ENCODE data around the gene GPX4.

The GPX4 gene

DNA sequence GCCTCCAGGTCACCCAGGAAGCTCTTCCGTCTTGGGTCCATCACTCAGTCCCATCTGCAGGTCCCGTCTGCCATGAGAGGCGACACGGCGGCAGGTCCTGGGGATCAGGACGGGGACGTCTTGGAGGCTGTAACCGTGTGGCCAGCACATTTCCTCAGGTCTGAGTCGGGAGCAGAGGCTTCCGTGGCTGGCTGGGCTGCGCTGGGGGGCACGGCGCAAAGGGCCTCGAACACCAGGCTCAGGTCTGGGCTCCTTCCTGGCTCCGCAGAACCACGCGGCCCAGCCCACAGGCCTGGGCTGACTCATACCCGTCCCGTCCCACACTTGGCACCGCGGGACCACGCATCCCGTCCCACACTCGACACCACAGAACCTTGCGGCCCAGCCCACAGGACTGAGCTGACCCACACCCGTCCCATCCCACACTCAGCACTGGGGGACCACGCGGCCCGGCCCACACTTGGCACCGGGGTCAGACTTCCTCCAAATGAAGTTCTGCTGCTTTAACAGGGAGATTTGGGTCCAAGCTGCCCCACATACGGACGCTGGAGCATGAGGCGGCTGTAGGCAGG is 40.1 kb downstream of the GPX4 start:
- H3K36me3 ChIP-seq (ENCODE audit: control insufficient read depth, insufficient read depth, low read length): peaks cover 12% of the 10 kb centered on the region
- no peaks in the 10 kb centered on the region for H3K27me3 ChIP-seq (ENCODE audit: control insufficient read depth, insufficient read depth, low read length)
- H3K9ac ChIP-seq (ENCODE audit: low read length): no peak overlapping the region
- no peak overlapping the region for H3K4me3 ChIP-seq (ENCODE audit: low read length)
- no peaks in the 10 kb centered on the region for H3K4me1 ChIP-seq (ENCODE audit: control insufficient read depth, insufficient read depth, low read length)
- H3K27ac ChIP-seq (ENCODE audit: low read depth, low read length): no peak overlapping the region

DNA sequence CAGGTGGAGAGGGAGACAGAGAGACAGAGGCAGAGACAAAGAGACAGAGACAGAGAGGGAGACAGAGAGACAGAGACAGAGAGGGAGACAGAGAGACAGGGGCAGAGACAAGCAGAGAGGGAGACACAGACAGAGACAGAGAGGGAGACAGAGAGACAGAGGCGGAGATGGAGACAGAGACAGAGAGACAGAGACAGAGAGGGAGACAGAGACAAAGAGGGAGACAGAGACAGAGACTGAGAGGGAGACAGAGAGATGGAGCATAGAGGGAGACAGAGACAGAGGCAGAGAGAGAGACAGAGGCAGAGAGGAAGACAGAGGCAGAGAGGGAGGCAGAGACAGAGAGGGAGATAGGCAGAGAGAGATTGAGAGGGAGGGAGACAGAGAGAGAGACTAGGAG is 40.9 kb downstream of the GPX4 start:
- no peak overlapping the region for H3K4me3 ChIP-seq (ENCODE audit: low read length)
- no peaks in the 10 kb centered on the region for H3K27me3 ChIP-seq (ENCODE audit: control insufficient read depth, insufficient read depth, low read length)
- H3K4me1 ChIP-seq (ENCODE audit: control insufficient read depth, insufficient read depth, low read length): no peaks in the 10 kb centered on the region
- H3K9ac ChIP-seq (ENCODE audit: low read length): no peak overlapping the region
- no peak overlapping the region for H3K27ac ChIP-seq (ENCODE audit: low read depth, low read length)
- H3K36me3 ChIP-seq (ENCODE audit: control insufficient read depth, insufficient read depth, low read length): peaks cover 12% of the 10 kb centered on the region

DNA sequence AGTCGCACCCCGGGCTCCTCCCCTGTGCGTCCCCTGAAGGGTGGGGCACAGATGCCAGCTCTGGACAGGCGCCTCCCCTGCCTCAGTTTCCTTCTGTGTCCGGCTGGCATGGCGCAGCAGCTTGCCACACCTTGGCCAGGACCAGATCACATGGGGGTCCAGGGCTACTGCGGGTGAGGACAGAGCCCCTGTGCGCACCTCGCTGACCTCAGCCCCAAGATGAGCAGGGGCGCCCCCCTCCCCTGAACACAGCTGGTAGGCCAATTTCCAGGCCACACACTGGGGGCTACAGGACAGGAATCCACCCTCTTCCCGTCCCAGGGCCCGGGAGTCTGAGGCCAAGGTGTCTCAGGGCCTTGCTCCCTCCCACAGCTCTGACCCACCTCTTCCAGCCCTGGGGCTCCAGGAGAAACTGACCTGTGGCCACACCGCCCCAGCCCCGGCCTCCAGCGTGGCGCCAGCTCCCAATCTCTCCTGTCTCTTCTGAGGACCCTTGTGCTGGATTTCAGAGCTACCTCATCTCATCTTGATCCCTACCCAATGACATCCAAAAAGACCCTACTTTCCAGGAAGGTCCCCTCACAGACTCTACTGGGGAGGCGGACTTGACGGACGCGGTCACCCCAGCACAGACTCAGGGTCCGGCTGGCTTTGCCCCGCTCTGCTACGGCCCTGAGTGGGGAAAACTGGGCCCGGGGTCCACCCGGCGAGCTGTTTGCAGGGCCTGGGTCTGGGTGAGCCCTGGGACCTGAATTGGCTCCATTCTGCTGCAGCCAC is 42.0 kb downstream of the GPX4 start:
- H3K36me3 ChIP-seq (ENCODE audit: control insufficient read depth, insufficient read depth, low read length): peaks cover 11% of the 10 kb centered on the region
- no peak overlapping the region for H3K4me3 ChIP-seq (ENCODE audit: low read length)
- H3K4me1 ChIP-seq (ENCODE audit: control insufficient read depth, insufficient read depth, low read length): no peaks in the 10 kb centered on the region
- H3K27me3 ChIP-seq (ENCODE audit: control insufficient read depth, insufficient read depth, low read length): no peaks in the 10 kb centered on the region
- no peak overlapping the region for H3K27ac ChIP-seq (ENCODE audit: low read depth, low read length)
- no peak overlapping the region for H3K9ac ChIP-seq (ENCODE audit: low read length)

DNA sequence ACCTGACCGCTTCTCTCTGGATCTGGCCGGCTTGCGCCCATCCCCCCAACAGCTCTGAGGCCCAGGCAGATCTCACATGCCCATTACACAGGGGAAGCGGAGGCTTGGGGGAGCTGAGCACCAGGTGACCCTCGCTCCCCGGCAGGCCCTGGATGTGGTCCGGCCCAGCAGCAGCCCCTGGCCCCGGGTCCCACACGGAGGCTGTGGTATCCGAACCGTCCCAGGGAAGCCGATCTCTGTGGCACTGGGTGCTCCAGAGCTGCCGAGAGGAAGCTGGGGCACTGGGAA is 42.6 kb downstream of the GPX4 start:
- no peak overlapping the region for H3K4me3 ChIP-seq (ENCODE audit: low read length)
- H3K4me1 ChIP-seq (ENCODE audit: control insufficient read depth, insufficient read depth, low read length): no peaks in the 10 kb centered on the region
- H3K27ac ChIP-seq (ENCODE audit: low read depth, low read length): no peak overlapping the region
- H3K27me3 ChIP-seq (ENCODE audit: control insufficient read depth, insufficient read depth, low read length): no peaks in the 10 kb centered on the region
- H3K36me3 ChIP-seq (ENCODE audit: control insufficient read depth, insufficient read depth, low read length): peaks cover 13% of the 10 kb centered on the region
- H3K9ac ChIP-seq (ENCODE audit: low read length): no peak overlapping the region

DNA sequence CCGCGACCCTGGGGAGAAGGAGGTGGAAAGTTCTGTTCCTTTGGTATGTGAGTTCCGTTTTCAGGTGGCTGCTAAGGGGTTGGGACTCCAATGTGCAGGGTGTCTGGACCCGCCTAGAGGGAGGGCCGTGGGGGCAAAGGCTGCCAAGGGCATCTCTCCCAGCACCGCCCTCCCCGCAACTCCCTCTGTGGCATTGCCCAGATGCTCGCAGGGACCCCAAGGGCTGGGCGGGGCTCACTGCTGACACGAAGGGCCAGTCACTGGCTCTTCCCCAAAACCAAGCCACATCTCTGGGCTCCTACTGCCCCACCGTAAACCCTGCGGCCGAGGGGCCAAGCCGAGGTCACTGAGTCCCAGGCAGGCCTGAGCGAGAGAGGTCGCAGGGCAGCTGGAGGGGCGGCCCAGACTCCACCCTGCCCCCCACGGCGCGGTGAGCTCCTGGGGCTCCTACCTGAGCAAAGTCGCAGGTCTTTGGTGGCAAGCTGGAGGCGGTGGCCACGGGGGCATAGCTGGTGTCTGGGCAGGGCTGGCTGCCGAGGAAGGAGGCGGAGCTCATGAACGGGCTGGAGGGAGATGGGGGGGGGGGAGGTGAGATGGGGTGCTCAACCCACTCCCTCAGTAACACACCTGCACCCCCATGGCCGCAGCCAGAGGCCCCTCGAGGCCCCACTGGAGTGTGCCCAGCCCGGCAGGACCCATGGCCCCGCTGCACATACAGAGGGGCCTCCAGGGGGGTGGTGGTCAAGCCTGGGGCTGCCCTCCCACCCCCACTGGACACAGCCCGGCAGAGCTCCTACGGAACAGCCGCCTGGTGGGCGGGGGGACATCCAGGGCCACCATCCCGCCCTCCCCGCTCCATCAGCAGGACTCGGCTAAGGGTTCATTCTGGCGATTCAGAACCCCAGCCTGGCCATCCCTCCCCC is 43.3 kb downstream of the GPX4 start:
- Histone ChIP-seq H3K27ac (ENCODE audit: low read depth, low read length) (no peak overlapping the region), H3K36me3 (ENCODE audit: control insufficient read depth, insufficient read depth, low read length) (peaks cover 14% of the 10 kb centered on the region), H3K27me3 (ENCODE audit: control insufficient read depth, insufficient read depth, low read length) (no peaks in the 10 kb centered on the region), H3K4me1 (ENCODE audit: control insufficient read depth, insufficient read depth, low read length) (no peaks in the 10 kb centered on the region), H3K9ac (ENCODE audit: low read length) (no peak overlapping the region), H3K4me3 (ENCODE audit: low read length) (no peak overlapping the region)

DNA sequence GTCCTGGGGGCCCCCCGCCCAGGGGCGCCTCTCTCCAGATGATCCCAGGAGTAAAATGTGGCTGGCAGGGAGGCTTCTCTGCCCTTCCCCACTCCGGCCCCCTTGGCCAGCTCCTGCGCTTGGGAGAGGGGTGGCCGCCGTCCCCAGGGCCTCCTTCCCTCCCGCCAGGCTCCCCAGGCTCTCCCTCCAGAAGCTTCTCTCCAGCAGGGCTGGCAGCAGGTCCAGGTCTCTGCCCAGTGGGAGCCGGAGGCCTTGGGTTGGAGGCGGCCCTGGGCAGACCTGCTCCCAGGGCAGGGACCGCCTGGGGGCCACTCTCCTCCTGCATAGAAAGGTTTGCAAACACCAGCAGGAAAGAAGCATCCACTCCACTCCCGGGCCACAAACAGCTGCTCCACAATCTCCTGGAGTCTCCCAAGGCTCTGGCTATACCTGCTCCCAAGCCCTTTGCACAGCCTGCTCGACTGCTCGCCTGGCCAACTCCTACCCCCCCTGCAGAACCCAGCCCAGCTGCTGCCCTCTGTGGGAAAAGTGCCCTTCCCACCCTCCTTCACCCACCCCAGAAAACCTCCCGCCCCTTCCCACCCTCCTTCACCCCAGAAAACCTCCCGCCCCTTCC is 44.2 kb downstream of the GPX4 start:
- Histone ChIP-seq H3K4me1 (ENCODE audit: control insufficient read depth, insufficient read depth, low read length) (no peaks in the 10 kb centered on the region), H3K4me3 (ENCODE audit: low read length) (no peak overlapping the region), H3K9ac (ENCODE audit: low read length) (no peak overlapping the region), H3K36me3 (ENCODE audit: control insufficient read depth, insufficient read depth, low read length) (peaks cover 14% of the 10 kb centered on the region), H3K27me3 (ENCODE audit: control insufficient read depth, insufficient read depth, low read length) (no peaks in the 10 kb centered on the region), H3K27ac (ENCODE audit: low read depth, low read length) (no peak overlapping the region)

DNA sequence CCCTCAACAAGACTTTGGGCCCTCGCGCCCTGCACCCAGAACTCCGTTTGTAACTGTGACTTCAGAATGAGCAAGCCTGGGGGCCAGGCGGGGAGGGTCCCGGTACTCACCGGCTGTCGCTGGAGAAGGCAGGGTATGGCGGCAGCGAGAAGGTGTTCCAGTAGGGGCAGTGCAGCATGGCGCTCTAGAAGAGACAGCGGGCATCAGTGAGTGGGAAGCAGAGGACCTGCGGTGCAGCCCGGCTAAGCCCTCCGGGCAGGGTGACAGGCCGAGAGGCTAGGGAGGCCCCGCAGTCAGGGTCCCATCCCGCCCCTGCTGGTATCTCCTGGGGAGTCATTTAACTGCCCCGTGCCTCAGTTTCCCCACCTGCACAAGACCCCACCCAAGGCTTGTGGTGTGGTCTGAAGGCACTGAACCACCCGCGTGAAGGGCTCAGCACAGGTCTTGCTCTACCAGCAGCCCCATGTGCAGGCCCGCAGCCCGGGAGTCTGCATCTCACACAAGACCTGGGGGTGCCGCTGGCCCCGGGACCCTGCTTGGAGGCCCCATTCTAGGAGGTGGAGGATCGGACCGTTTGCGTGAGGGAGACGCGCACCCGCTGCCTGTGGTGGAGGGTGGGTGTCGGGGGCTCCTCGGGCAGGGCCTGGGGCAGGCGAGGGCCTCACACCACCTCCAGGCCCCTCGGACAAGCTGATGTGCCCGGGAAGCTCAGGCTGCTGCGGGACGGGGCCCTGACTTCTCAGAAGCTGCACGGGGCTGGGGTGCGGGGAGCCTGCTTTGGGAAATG is 45.7 kb downstream of the GPX4 start:
- Histone ChIP-seq H3K36me3 (ENCODE audit: control insufficient read depth, insufficient read depth, low read length) (peaks cover 9% of the 10 kb centered on the region), H3K9ac (ENCODE audit: low read length) (no peak overlapping the region), H3K27ac (ENCODE audit: low read depth, low read length) (no peak overlapping the region), H3K27me3 (ENCODE audit: control insufficient read depth, insufficient read depth, low read length) (no peaks in the 10 kb centered on the region), H3K4me1 (ENCODE audit: control insufficient read depth, insufficient read depth, low read length) (no peaks in the 10 kb centered on the region), H3K4me3 (ENCODE audit: low read length) (no peak overlapping the region)

DNA sequence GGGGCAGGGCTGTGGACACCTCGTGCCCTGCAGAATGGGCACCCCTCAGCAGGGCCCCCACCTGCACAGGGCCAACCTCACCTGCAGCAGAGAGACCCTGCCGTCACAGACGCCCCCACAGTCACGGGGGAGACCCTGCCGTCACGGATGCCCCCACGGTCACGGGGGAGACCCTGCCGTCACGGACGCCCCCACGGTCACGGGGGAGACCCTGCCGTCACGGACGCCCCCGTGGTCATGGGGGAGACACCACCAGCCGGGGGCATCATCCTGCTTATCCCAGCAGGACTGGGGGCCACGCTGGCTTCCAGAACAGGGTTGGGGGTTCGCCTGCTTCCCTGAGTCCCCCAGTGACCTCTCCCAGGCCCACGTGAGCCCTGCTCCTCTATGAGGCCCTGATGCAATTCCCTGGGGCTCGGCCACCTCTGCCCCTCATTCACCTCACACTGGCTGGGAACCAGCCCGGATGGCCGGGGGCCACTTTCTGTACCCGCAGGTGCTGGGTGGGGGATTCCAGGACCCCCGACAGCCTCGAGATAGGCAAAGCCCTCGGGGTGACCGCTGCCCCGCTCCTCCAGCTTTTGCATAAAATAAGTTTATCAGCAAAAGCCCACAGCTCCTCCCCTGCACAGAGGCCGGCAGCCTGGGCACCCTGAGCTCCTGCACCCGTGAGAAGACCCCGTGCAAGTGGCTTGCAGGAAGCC is 46.7 kb downstream of the GPX4 start:
- Histone ChIP-seq H3K36me3 (ENCODE audit: control insufficient read depth, insufficient read depth, low read length) (peaks cover 9% of the 10 kb centered on the region), H3K4me3 (ENCODE audit: low read length) (no peak overlapping the region)

DNA sequence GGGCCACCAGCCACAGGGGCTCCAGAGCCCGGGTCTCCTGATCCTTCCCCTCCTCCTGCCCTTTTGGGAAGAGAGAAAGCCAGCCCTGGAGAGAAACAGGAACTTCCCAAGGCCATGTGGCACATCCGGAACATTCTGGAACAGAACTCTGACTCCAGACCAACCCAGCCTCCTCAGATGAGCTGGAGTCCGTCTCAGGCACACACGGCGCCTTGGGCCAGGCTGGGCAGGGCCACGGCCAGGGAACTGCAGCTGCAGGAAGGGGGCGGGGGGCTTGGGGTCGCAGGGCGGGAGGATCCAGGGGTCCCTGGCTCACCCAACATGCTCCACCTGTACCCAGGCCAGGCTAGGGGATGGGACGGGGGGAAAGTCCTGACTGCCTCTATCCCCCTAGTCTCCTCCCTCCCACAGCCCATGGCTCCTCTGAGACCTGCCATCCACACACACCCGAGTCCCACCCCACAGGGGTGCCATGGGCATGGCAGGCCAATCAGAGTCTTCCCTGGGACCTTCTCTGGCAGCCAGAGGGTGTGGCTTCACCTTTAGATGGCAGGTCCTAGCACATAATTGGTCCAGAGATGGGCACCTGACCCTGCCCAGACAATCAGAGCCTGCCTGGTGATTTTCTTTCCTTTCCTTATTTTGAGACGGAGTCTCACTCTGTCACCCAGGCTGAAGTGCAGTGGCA is 47.4 kb downstream of the GPX4 start:
- H3K27ac ChIP-seq (ENCODE audit: low read depth, low read length): no peak overlapping the region
- no peaks in the 10 kb centered on the region for H3K27me3 ChIP-seq (ENCODE audit: control insufficient read depth, insufficient read depth, low read length)
- no peaks in the 10 kb centered on the region for H3K4me1 ChIP-seq (ENCODE audit: control insufficient read depth, insufficient read depth, low read length)
- H3K36me3 ChIP-seq (ENCODE audit: control insufficient read depth, insufficient read depth, low read length): peaks cover 3% of the 10 kb centered on the region
- no peak overlapping the region for H3K9ac ChIP-seq (ENCODE audit: low read length)
- H3K4me3 ChIP-seq (ENCODE audit: low read length): no peak overlapping the region

More for the DNA sequence above, 46.7 kb downstream of the GPX4 start:
- Histone ChIP-seq H3K27ac (ENCODE audit: low read depth, low read length) (no peak overlapping the region), H3K4me1 (ENCODE audit: control insufficient read depth, insufficient read depth, low read length) (no peaks in the 10 kb centered on the region), H3K9ac (ENCODE audit: low read length) (no peak overlapping the region), H3K27me3 (ENCODE audit: control insufficient read depth, insufficient read depth, low read length) (no peaks in the 10 kb centered on the region)

DNA sequence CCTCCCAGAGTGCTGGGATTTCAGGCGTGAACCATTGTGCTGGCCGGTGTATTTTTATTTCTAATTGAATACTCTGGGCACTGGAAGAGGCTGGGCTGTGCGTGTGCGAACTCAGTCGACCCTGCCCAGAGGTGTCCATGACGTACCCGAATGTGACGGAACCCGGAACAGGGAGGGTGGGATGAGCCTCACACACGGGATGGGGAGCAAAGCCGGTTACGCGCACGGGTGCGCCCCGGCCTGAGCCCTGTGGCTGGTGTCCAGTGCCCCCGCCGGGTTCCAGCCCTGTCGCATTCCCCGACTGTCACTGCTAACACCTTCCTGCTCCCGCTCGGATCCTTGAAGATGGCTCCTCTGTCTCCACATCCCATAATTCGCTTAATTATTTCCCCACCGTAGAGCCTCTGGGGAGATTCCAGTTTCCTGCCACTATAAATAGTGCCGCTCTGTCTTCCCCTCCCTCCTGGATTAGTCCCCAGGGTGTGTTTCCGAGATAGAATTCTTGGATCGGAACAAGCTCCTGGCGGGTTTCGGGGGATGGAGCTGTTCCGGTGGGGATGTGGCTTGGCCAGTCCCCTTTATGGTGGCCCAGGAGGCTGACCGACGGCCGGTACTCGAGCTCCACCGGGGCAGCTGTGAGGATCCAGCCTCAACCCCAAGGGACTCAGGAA is 48.3 kb downstream of the GPX4 start:
- Histone ChIP-seq H3K36me3 (ENCODE audit: control insufficient read depth, insufficient read depth, low read length) (peaks cover 3% of the 10 kb centered on the region), H3K9ac (ENCODE audit: low read length) (no peak overlapping the region), H3K27me3 (ENCODE audit: control insufficient read depth, insufficient read depth, low read length) (no peaks in the 10 kb centered on the region), H3K27ac (ENCODE audit: low read depth, low read length) (peak overlapping the region; percentile 0), H3K4me3 (ENCODE audit: low read length) (no peak overlapping the region), H3K4me1 (ENCODE audit: control insufficient read depth, insufficient read depth, low read length) (no peaks in the 10 kb centered on the region)
